Neuronal stem cell (in vitro differentiated cells): ENCODE measurements around the gene CSGALNACT2.

ENCODE experiments used
- DNase-seq: peaks from one replicate; pipeline ENCODE4 v3.0.0-alpha.2; 2013; ENCODE audit warnings: low spot score
- H2AFZ ChIP-seq: one replicate; pipeline ENCODE4 v1.6.1; 2013; ENCODE audit warnings: mild to moderate bottlenecking, low read length, inconsistent platforms
- H2AK5ac ChIP-seq: 2 replicates; pipeline ENCODE4 v1.6.1; 2013; ENCODE audit warnings: low read depth, mild to moderate bottlenecking, inconsistent platforms, low read length, moderate library complexity, mixed read lengths
- H2BK120ac ChIP-seq: 2 replicates; pipeline ENCODE4 v1.6.1; 2013; ENCODE audit warnings: low read depth, mild to moderate bottlenecking, inconsistent platforms, low read length, moderate library complexity, mixed read lengths
- H2BK12ac ChIP-seq: one replicate; pipeline ENCODE4 v1.6.1; 2013; ENCODE audit warnings: low read length, inconsistent platforms
- H2BK15ac ChIP-seq: 2 replicates; pipeline ENCODE4 v1.6.1; 2013; ENCODE audit warnings: mild to moderate bottlenecking, low read length, inconsistent platforms, mixed read lengths
- H2BK5ac ChIP-seq: one replicate; pipeline ENCODE4 v1.6.1; 2013; ENCODE audit warnings: inconsistent platforms, mild to moderate bottlenecking, low read length, moderate library complexity
- H3K14ac ChIP-seq: one replicate; pipeline ENCODE4 v1.6.1; 2013; ENCODE audit warnings: low read length, inconsistent platforms
- H3K18ac ChIP-seq: 2 replicates; pipeline ENCODE4 v1.6.1; 2013; ENCODE audit warnings: low read length, inconsistent platforms
- H3K23ac ChIP-seq: 2 replicates; pipeline ENCODE4 v1.6.1; 2013; ENCODE audit warnings: low read depth, mild to moderate bottlenecking, mixed read lengths, low read length, inconsistent platforms; ENCODE audit not compliant: poor library complexity
- H3K27ac ChIP-seq: replicated peaks from 3 replicates; pipeline ENCODE4 v1.5.1; 2013; ENCODE audit warnings: low read length, inconsistent platforms
- H3K27me3 ChIP-seq, 3 experiments: 2 replicates each; pipeline ENCODE4 v1.6.1; 2013; ENCODE audit warnings: low read length in 3 of 3, mild to moderate bottlenecking in 2 of 3, inconsistent platforms in 1 of 3, low read depth in 1 of 3, mixed read lengths in 1 of 3, moderate library complexity in 1 of 3; ENCODE audit not compliant: control insufficient read depth in 3 of 3, insufficient read depth in 3 of 3
- H3K36me3 ChIP-seq, 2 donors: replicated peaks in 1 of 2; 2 replicates each; pipeline ENCODE4 v1.6.1; 2013; ENCODE audit warnings: low read length in 2 of 2; ENCODE audit not compliant: control insufficient read depth in 2 of 2, insufficient read depth in 2 of 2
- H3K4ac ChIP-seq: 2 replicates; pipeline ENCODE4 v1.6.1; 2013; ENCODE audit warnings: inconsistent platforms, mild to moderate bottlenecking, low read length, moderate library complexity
- H3K4me1 ChIP-seq, 2 donors: 1 replicate in 1 of 2; 2 replicates in 1 of 2; pipeline ENCODE4 v1.6.1; 2013; ENCODE audit warnings: low read length in 2 of 2, low read depth in 1 of 2; ENCODE audit not compliant: control insufficient read depth in 2 of 2, insufficient read depth in 1 of 2
- H3K4me2 ChIP-seq: one replicate; pipeline ENCODE4 v1.6.1; 2013; ENCODE audit warnings: mild to moderate bottlenecking, low read length, inconsistent platforms; ENCODE audit not compliant: insufficient read depth, poor library complexity, severe bottlenecking
- H3K4me3 ChIP-seq, 2 donors: 2 replicates each; pipeline ENCODE4 v1.5.1; 2013; ENCODE audit warnings: low read length in 2 of 2, mild to moderate bottlenecking in 2 of 2, inconsistent platforms in 1 of 2, moderate library complexity in 1 of 2
- H3K79me1 ChIP-seq: one replicate; pipeline ENCODE4 v1.6.1; 2013; ENCODE audit warnings: low read depth, mild to moderate bottlenecking, inconsistent platforms, low read length, moderate library complexity
- H3K9ac ChIP-seq: one replicate; pipeline ENCODE4 v1.6.1; 2013; ENCODE audit warnings: mild to moderate bottlenecking, low read depth, low read length, inconsistent platforms; ENCODE audit not compliant: poor library complexity
- H3K9me3 ChIP-seq, 2 donors: replicated peaks in 1 of 2; 2 replicates each; pipeline versions ENCODE3 to v1.6.1; 2013; ENCODE audit warnings: low read length in 2 of 2, mild to moderate bottlenecking in 2 of 2, inconsistent platforms in 1 of 2, low read depth in 1 of 2, mixed read lengths in 1 of 2, moderate library complexity in 1 of 2; ENCODE audit not compliant: control insufficient read depth in 2 of 2, insufficient read depth in 1 of 2
- H4K8ac ChIP-seq: one replicate; pipeline ENCODE4 v1.6.1; 2013; ENCODE audit warnings: low read depth, mild to moderate bottlenecking, inconsistent platforms, low read length, moderate library complexity
- H4K91ac ChIP-seq: one replicate; pipeline ENCODE4 v1.6.1; 2013; ENCODE audit warnings: low read length, low read depth, mild to moderate bottlenecking, inconsistent platforms; ENCODE audit not compliant: poor library complexity
- WGBS, 2 donors: extraction: QIAGEN DNeasy Blood & Tissue Kit; methylation state at CpG; one replicate each; pipeline ENCODE4 v1.1.7; 2013; ENCODE audit warnings: missing lambda C conversion rate in 2 of 2, mixed read lengths in 1 of 2; ENCODE audit not compliant: insufficient read length in 2 of 2, insufficient replicate concordance in 1 of 2; ENCODE audit errors: extremely low coverage in 2 of 2; 5-methylcytosine and 5-hydroxymethylcytosine counted together

CSGALNACT2 gene

DNA sequence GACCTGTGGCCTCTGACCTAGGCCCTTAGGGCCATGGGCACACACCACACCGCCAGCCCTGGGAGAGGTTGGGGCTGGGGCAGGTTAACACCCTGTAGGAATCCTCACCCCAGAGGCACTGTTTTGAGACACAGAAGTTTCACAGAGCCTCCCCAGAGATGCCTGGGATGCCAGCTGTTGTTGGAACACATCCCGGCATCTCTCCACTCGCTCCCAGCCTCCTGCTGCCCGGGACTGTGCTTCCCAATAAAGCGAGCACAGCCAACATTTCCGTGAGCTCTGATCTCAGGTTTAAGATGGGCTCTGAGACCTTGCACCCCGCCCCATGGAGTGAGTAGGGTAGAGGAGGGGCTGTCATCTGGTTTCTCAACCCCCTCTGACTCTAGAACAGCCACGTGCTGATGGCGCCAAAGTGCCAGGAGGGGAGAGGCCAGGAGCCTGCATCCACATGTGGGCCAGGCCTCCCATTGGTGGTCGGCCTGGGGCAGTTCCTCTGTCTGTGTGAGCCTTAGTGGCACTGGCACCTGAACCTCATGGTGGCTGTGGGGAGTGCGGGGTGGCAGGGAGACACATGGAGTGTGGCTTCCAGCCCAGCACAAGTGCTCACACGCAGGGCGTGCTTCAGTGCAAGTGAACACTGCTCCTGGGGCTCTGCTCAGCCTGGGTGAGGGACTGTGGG, 73.9 kb downstream of the CSGALNACT2 start:
- H2AK5ac ChIP-seq = peak overlapping the region; percentile 47
- H3K23ac ChIP-seq = no peak overlapping the region
- DNase-seq = no peak
- H3K4me2 ChIP-seq = no peak overlapping the region
- peak overlapping the region; percentile 72 for H2BK15ac ChIP-seq
- H2BK12ac ChIP-seq = no peak overlapping the region
- no peak overlapping the region for H3K14ac ChIP-seq
- peak overlapping the region; percentile 13 for H3K18ac ChIP-seq
- H3K4ac ChIP-seq = no peak overlapping the region
- H3K27me3 ChIP-seq = peaks cover 0 to 46% (median 0%) of the 10 kb centered on the region in 3 experiments
- H2BK5ac ChIP-seq = no peak overlapping the region
- no peaks in the 10 kb centered on the region for H3K9me3 ChIP-seq
- peak overlapping the region; percentile 87 for H4K8ac ChIP-seq
- WGBS, 2 donors = no CpG with 5 or more reads among the region's 13 CpGs
- no peaks in the 10 kb centered on the region for H3K79me1 ChIP-seq
- no peak overlapping the region for H2BK120ac ChIP-seq
- no peaks in the 10 kb centered on the region for H3K36me3 ChIP-seq
- no peak overlapping the region for H3K9ac ChIP-seq
- no peak overlapping the region for H2AFZ ChIP-seq
- no peak overlapping the region for H3K27ac ChIP-seq
- no peak overlapping the region for H3K4me3 ChIP-seq
- peaks cover 0 to 14% of the 10 kb centered on the region in 2 donors for H3K4me1 ChIP-seq
- no peak overlapping the region for H4K91ac ChIP-seq

GRCh38 chr10:43214071-43214955, 76.1 kb downstream of the CSGALNACT2 start:
- H2AFZ ChIP-seq = no peak overlapping the region
- H3K4me1 ChIP-seq = peaks cover 0 to 14% of the 10 kb centered on the region in 2 donors
- no peaks in the 10 kb centered on the region for H3K79me1 ChIP-seq
- peak overlapping the region in 1 of 2 donors; percentile 13 for H3K4me3 ChIP-seq
- no peak overlapping the region for H3K14ac ChIP-seq
- H3K4ac ChIP-seq = no peak overlapping the region
- H3K27me3 ChIP-seq = peaks cover 0 to 59% (median 0%) of the 10 kb centered on the region in 3 experiments
- no peak overlapping the region for H2BK15ac ChIP-seq
- no peak overlapping the region for H2BK12ac ChIP-seq
- H3K36me3 ChIP-seq = no peaks in the 10 kb centered on the region
- H3K27ac ChIP-seq = no peak overlapping the region
- DNase-seq = no peak
- H4K91ac ChIP-seq = no peak overlapping the region
- no peak overlapping the region for H3K4me2 ChIP-seq
- no peak overlapping the region for H4K8ac ChIP-seq
- no peaks in the 10 kb centered on the region for H3K9me3 ChIP-seq
- peak overlapping the region; percentile 7 for H2BK5ac ChIP-seq
- H3K23ac ChIP-seq = no peak overlapping the region
- no CpG with 5 or more reads among the region's 15 CpGs for WGBS, 2 donors
- H3K9ac ChIP-seq = no peak overlapping the region
- peak overlapping the region; percentile 84 for H3K18ac ChIP-seq
- H2AK5ac ChIP-seq = no peak overlapping the region
- H2BK120ac ChIP-seq = peak overlapping the region; percentile 37

DNA sequence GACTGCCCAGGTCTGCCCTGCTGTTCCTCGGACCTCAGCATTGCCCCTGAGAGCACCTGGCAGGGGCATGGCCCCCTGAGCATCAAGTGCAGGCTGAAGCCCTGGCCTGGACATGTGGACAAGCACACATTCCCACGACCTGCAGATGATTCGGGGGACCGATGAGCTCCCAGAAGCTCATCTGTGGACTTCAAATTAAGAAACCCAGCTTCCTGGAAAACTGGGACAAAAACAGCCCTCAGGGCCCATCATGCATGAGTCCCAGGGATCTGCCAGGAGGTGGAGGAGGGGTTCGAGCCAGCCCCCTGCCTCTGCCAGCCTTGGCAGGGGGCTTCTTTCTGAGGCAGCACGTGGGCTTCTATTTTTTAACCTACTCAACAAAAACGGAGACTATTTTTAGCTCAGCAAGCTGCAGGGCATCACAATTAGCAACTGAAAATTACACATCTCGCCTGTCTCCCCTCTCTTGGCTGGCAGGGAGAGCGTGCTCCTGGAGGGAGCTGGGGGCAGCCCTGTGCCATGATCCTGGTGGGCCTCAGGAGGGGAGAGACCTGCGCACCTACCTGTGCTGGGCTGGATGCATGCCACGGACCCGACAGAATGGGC, 76.8 kb downstream of the CSGALNACT2 start:
- H3K79me1 ChIP-seq = no peaks in the 10 kb centered on the region
- H3K9me3 ChIP-seq = no peaks in the 10 kb centered on the region
- H2BK5ac ChIP-seq = no peak overlapping the region
- H3K4me3 ChIP-seq = peak overlapping the region in 1 of 2 donors; percentile 13
- no peak for DNase-seq
- no peak overlapping the region for H2BK15ac ChIP-seq
- WGBS, 2 donors = no CpG with 5 or more reads among the region's 12 CpGs
- H3K9ac ChIP-seq = no peak overlapping the region
- no peak overlapping the region for H3K14ac ChIP-seq
- H3K18ac ChIP-seq = peak overlapping the region; percentile 30
- H2AFZ ChIP-seq = no peak overlapping the region
- H4K8ac ChIP-seq = no peak overlapping the region
- H3K4ac ChIP-seq = no peak overlapping the region
- H2AK5ac ChIP-seq = peak overlapping the region; percentile 43
- peaks cover 0 to 14% of the 10 kb centered on the region in 2 donors for H3K4me1 ChIP-seq
- H3K23ac ChIP-seq = no peak overlapping the region
- no peak overlapping the region for H2BK12ac ChIP-seq
- no peak overlapping the region for H2BK120ac ChIP-seq
- peaks cover 0 to 54% (median 0%) of the 10 kb centered on the region in 3 experiments for H3K27me3 ChIP-seq
- H4K91ac ChIP-seq = no peak overlapping the region
- H3K27ac ChIP-seq = no peak overlapping the region
- no peak overlapping the region for H3K4me2 ChIP-seq
- H3K36me3 ChIP-seq = no peaks in the 10 kb centered on the region
